NCI-H2029 treated with DMSO at 0.1 percent for 48 hours (cell line): ENCODE results near the gene DHX57.

ENCODE experiments used
- DNase-seq: peaks from one replicate; lab custom pipeline; 2025; lab: John Stamatoyannopoulos, UW

Gene DHX57, protein sequence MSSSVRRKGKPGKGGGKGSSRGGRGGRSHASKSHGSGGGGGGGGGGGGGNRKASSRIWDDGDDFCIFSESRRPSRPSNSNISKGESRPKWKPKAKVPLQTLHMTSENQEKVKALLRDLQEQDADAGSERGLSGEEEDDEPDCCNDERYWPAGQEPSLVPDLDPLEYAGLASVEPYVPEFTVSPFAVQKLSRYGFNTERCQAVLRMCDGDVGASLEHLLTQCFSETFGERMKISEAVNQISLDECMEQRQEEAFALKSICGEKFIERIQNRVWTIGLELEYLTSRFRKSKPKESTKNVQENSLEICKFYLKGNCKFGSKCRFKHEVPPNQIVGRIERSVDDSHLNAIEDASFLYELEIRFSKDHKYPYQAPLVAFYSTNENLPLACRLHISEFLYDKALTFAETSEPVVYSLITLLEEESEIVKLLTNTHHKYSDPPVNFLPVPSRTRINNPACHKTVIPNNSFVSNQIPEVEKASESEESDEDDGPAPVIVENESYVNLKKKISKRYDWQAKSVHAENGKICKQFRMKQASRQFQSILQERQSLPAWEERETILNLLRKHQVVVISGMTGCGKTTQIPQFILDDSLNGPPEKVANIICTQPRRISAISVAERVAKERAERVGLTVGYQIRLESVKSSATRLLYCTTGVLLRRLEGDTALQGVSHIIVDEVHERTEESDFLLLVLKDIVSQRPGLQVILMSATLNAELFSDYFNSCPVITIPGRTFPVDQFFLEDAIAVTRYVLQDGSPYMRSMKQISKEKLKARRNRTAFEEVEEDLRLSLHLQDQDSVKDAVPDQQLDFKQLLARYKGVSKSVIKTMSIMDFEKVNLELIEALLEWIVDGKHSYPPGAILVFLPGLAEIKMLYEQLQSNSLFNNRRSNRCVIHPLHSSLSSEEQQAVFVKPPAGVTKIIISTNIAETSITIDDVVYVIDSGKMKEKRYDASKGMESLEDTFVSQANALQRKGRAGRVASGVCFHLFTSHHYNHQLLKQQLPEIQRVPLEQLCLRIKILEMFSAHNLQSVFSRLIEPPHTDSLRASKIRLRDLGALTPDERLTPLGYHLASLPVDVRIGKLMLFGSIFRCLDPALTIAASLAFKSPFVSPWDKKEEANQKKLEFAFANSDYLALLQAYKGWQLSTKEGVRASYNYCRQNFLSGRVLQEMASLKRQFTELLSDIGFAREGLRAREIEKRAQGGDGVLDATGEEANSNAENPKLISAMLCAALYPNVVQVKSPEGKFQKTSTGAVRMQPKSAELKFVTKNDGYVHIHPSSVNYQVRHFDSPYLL (N-terminal part only)

DNA sequence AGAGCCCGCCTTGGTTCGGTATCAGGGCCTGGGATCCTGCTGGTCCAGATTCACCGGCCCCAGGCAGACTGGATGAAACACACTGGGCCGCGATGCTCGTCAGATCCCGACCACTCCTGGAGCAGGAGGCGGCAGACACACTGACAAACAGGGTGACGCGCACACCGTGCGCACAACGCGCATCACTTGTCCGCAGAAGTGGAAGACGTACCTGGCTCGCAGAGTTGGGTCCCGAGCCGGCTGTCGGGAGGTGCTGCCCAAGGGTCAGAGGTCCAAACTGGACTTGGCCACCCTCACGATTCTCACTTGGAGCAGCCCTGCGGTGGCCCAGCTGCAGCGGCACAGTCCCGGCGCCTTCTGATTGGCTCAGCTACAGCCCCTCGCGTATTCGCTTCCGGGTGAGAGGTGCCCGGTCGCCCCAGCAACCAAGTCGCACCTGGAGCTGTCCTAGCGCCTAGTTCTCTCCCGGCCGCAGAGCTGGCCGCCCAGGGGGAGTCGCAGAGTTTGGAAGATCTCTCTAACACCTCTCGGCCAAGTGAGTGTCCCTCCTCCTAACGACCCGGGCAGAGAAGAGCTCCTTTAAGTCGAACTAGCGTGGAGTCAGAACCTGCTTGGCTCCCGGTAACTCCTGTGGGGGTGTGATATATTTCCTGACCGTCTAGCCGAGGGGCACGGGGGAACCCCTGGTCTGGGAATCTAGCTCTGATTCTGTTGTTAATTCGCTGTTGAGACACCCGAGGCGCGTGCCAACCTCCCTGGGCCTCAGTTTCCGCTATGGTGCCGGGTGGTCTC is at the start of gene DHX57, which contains the start of gene MORN2:
DHX57 (minus strand) TSS at position 359 of the 792 bp plus-strand sequence. CDS start 7,529 bp downstream, outside the sequence.
MORN2 (plus strand) TSS at position 401 of the 792 bp plus-strand sequence.
- peak; percentile 31 for DNase-seq

DNA sequence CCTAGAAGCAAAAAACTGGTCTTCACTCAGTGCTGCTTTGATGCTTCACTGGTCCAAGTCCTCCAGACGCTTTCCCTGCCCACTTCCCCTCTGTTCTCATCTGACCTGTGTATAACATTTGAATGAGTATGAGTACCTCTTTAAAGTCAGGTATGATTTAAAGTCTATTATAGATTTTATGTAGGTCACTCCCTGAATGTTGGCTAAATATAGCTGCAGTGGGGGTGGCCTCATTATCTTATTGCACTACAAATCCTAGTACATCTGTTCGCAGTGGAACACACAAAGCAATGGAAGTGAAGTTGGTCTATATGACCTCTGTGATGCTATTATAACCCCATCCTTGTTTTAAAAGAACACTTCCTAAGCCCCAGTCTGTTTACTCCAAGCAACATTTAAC is 47.2 kb upstream of the DHX57 start:
- DNase-seq = no peak

DNA sequence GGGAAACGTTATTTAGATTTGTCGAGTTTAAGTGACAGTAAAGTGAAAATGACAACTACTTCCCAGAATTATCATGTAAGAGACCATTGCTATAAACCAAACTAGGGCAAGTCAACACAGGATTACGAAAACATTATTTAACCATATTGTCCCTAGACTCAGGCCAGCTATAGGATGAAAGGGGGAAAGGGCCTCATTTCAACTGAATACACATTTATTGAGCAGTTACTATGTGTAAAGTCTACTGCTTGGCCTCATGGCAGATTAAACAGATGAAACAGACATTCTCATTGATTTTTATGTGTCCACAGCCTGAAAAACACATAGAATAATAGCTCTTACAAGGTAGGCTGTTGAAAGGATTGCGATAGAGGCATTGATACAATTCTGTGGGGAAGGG is 46.7 kb upstream of the DHX57 start:
- no peak for DNase-seq

DNA sequence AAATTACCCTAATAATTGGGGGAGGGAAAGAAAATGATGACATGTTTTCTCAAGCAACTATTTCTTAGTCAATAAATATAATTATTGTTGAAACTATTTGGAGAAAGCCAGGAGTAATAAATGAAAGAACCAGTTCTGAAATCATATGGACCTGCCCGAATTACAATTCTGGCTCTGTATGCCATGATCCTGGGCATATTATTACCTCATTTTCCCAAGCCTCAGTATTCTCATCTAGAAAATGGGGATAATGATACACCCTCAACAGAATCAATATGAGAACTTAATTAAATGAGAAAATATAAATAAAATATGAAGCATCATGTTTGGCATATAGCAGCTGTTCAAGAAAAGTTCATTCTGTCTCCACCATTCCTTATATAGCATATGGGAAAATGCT is 36.9 kb upstream of the DHX57 start:
- no peak for DNase-seq

DNA sequence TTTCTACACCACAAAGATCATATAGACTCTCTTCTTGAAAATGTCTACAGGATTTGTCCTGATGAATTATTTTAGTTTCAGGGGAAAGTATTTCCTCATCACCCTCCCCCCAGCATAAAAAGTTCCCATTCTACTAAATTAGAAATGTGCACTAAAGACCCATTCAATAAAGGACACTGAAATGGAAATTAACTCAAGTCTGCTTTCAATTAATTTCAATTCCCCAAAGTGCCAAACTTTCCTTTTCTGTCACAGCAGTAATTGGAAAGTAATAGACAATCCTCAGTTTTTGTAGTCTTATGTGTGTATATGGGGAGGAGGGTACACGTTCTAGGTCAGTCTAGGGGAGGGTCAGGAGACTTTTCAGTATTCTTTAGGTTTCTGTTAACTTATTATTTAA is 35.5 kb upstream of the DHX57 start:
- DNase-seq = no peak

DNA sequence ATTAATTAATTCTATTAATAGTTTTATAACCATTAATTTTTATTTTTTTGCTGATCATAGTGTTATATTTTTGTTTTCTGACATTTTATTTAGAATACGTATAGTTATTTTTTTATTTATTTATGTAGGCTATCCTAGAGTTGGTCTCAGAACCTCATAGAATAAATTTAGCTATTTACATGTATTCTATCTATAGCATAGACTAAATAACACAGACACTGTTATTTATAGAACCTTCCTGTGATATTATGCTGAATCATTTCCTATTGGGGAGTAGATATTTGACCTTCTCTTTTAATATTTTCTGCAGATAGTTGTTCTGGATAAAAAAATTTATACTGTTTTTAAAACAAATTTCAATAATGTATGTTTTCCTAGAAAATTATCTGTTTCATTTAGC is 34.1 kb upstream of the DHX57 start:
- no peak for DNase-seq

DNA sequence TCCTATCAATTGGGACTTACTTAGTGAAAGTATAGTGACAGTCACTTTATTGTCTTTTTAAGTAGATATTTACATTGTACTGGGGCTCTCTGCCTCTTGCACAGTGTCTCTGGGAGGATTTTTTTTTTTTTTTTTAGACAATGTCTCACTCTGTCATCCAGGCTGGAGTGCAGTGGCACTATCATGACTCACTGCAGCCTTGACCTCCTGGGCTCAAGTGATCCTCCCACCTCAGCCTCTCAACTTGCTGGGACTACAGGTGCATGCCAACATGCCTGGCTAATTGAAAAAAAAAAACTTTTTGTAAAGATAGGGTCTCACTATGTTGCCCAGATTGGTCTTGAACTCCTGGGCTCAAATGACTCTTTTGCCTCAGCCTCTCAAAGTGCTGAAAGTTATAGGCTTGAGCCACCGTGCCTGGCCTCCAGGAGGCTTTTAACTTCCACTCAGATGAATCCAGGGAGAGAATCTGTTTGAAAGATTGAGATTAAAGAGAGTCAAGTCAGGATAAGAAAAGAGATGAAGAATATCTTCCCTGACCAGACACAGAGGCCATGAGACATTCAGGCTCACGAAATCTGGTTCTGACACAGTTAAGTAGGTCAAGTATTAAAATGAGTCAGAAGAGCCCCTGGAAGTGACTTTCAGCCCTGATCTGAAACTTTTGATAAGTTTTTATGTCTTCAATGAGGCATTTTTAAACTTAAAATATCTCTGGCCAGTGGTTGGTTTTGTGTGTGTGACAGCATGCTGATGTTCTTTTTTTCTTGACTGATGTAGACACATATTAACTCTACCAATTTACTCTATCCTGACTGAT is 32.2 kb upstream of the DHX57 start:
- DNase-seq = no peak

DNA sequence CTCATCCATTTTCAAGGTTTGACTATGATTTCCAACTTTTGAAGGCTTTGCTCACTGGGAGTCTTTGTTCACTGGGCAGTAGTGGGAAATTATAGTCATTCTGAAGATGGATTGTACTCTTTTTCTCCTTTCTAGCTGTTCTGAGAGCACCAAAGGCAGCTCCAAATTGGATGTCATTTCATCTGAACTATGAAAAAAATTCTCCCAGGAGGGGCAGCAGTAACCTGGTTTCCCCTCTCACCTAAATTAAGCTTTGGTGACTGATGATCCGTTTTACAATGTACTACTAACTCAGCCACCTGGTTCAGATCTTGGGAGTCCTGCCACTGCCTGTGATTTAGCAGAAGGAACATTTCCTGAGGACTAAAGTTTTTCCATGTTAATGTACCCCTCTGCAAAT is 31.5 kb upstream of the DHX57 start:
- no peak for DNase-seq

DNA sequence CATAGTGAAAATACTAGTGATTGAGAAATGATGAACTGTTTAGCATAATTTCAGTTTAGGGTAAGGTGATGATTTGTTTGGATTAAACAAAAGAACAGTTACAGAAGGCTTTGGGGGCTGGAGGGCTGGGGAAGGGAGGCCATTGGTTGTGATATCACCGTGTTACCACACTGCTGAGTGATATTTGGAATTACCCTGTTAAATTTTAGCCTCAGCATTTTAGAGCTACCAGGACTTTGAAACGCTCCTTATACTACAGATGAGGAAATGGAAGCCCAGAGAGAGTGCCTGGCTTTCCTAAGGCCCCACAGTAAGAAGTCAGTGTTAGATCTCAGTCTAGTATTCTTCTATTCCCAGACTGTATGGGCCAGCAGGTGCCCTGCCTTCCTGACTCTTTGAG is 29.5 kb upstream of the DHX57 start:
- no peak for DNase-seq

DNA sequence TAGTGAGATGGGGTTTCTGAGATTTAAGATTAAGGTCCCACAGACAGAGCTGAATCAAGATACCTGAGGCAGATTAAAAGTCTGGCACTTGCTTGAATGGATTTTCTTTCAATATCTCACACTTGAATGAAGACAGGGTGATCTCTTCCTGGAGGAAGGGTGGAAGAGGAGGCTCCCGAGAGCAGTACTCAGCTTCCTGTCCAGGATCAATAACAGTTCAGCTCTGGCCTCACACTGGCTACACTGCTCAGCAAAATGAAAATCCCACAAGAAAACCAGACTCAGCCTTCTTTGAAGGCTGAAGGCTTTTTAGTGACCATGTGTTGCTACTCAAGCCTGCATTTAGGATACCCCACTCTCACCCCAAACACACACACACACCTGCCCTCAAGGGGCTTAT is 25.0 kb upstream of the DHX57 start:
- no peak for DNase-seq

DNA sequence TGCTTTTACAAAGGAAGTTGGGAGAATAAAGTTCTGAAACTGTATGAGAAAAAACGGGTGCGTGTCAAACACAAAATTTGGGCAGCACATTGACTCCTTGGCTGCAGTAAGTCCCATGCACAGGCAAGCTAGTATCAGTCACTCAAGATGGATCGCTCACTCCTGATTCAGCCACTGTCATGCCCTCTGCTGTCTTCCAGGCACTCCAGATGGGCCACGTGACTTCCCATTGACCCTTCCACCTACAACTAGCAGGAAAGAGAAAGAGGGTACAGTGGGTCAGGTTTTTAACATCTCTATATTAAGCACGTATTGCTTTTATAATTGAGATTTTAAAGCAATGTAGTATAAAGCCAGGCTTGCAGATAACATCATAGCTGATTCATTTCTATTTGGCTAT is 22.5 kb upstream of the DHX57 start:
- no peak for DNase-seq

DNA sequence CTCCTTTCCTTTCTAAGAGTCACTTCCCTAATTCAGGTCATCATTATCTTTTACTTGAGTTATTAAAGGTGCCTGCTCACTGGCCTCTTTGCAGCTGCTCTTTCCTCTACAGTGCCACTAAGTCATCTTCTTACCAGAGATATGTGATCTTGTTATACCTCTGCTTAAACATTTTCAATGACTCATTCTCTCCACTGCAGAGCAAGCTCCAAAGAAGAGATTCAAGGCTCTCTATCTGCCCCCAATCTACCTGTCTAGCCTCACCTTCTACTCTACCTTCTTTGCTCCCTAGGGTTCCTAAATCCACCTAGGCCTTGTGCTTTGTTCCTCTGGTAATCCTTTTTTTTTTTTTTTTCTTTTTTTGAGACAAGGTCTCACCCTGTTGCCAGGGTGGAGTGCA is 17.1 kb upstream of the DHX57 start:
- no peak for DNase-seq

DNA sequence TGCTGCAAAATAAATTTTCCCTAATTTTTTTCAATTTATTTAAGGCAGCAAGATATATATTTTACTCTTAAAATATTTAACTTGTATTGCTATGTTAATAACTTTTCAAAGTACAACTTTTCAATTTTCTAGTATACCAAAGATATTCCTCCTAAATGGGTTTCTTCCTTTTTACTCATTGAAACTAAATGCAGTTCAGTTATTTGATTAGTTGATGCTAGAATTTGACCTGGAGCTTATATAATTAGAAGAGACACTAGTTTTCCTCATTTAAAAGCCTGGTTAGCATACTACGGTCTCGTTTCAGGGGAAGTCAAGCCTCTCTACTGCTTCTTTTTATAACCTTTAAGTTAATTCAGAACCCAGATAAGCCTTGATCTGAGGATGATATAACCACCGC is 13.8 kb upstream of the DHX57 start, which contains the start of gene ARHGEF33:
ARHGEF33 (plus strand) TSS at position 301 of the 400 bp plus-strand sequence. CDS start 29,573 bp downstream, outside the sequence.
- no peak for DNase-seq

DNA sequence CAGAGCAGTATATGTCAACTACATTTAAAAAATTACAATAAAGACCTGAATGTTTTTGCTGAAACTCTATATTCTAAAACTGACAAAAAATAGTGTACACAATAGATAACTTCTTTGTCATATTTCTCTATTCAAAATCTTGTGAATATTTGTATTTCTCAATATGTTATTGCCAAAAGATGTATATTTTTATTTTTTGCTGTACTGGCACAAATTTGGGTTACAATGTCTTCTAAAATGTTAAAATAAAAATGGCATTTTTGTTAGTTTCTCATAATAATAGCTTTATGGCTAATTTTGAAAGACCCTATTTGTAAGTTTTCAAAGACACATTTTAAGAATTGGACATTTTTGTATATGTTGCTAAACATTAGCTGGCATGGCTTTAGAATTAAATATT is 13.3 kb upstream of the DHX57 start:
- no peak for DNase-seq

DNA sequence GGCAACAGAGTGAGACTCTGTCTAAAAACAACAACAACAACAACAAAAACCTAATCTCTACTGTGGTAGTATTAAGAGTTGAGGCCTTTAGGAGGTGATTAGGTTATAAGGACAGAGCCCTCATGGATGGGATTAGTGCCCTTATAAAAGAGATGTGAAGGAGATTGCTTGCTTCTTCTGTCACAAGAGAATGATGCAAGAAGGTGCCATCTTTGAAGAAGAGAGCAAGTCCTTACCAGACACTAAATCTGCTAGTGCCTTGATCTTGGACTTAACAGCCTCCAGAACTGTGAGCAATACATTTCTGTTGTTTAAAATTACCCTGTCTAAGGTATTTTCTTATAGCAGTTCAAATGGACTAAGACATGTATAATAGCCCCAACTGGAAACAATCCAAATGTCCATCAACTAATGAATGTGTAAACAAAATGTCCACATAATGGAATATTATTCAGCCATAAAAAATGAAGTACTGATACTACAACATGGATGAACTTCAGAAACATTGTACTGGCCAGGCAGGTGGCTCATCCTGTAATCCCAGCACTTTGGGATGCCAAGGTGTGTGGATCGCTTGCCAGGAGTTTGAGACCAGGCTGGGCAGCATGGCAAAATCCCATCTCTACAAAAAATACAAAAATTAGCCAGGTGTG is 12.3 kb upstream of the DHX57 start:
- DNase-seq = no peak

DNA sequence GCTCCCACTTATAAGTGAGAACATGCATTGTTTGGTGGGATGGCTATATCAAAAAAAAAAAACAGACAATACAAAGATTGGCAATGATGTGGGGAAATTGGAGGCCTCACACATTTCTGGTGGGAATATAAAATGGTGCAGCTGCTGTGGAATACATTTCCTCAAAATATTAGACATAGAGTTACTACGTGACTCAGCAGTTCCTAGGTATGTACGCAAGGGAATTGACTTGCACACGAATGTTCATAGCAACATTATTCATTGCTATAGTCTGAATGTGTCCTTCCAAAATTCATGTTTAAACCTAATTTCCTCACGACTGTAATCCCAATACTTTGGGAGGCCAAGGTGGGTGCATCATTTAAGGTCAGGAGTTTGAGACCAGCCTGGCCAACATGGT is 11.6 kb upstream of the DHX57 start:
- DNase-seq = no peak

DNA sequence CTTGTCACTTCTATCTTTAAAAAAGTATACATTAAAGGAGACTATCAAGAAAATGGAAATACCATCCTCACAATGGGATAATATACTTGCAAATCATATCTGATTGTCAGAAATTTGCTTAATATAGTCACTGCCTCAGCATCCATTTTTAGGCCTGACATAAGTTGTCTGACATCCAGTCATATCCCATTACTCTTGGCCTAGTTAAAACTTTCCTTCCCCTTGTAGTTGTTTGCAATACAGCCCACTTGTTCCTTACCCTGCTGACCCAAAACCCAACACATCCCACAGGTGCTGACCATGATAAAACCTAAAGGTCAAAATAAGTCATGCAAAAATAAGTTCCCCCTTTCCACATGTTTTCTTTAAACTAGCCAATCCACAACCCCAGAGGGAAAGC is 10.3 kb upstream of the DHX57 start:
- no peak for DNase-seq

DNA sequence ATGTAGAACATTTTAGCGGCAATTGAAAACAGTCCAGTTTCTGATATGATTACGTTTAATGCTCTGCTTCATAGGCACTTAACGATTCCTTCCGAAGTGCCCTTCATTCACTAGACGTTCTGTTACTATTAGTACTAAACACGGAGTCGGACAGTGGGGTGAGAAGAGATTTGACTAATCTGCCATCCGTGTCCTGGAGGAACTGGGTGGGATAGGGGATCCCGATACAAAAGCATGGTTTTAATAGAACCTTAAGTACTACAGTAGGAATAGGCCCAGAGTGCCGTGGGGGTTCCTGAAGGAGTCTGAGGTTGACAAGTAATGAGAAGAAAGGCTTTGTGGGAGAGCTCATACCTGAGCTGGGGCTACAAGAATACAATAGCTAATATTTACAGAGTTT is 673 bp upstream of the DHX57 start:
- no peak for DNase-seq

DNA sequence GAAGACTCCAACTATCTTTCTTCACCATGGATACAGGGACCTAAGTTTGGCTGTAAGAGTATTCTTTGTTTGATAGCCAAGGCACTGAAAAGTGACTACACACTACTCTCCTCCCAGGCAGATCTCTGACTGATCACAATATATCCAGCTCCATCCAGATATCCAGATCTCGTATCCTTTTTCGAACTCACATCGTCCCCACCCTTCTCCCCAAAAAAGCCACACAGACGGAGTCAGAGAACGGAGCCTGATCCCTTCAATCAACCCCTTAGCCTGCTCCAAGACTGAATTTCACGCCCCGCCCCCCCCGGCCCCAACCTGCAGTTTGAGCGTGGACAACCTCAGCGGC is 533 bp downstream of the DHX57 start:
- DNase-seq = no peak

DNA sequence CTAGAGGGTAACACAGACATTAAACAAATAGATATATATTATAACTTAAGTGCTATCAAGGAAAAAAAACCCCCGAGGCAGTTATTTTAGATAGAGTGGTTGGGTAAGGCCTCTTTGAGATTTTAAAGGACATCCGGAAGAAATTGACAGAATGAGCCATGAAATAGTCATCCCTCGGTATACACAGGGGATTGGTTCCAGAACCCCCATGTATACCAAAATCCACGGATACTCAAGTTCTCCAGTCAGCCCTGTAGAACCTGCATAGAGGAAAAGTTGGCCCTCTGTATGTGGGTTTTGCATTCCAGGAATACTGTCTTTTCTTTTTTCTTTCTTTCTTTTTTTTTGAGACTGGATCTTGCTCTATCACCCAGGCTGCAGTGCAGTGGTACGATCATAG is 2.0 kb downstream of the DHX57 start:
- no peak for DNase-seq
